GM12892 (cell line): ENCODE results near the gene TPR.

ENCODE experiments used
- DNase-seq: peaks from one replicate; pipeline ENCODE4 v3.0.0; 2011; ENCODE audit not compliant: insufficient read length
- FAIRE-seq: peaks from 2 replicates; lab custom pipeline; 2011; peaks lifted over from hg19 to GRCh38; lab: Jason Lieb, UNC
- POLR2A ChIP-seq: IDR thresholded peaks from 2 replicates; pipeline ENCODE4 v1.6.1; 2011; ENCODE audit warnings: low read depth, low read length, control low read depth
- POLR2AphosphoS5 ChIP-seq: IDR thresholded peaks from 2 replicates; pipeline ENCODE4 v1.6.1; 2011; ENCODE audit warnings: low read depth, low read length, control low read depth
- TAF1 ChIP-seq: IDR thresholded peaks from 2 replicates; pipeline ENCODE4 v1.6.1; 2011; ENCODE audit warnings: low read depth, mild to moderate bottlenecking, control low read depth, low read length, borderline replicate concordance

Gene TPR

DNA sequence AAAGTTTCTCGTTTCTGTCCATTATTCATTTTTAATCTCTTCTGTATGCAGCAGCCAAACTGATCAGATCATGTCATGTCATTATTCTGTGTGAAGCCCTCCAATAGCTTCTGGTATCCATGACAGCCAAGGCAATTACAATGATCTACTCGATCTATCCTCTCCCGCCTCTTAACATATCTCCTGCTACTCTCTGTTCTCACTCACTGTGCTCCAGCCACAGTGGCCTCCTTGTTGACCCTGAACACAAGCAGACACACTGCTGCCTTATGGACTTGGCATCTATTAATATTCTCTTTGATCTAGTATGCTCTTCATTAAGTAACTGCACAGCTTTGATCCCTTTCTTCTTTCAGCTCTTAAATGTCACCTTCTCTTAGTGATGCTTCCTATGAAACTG lies 59.5 kb downstream of the TPR start:
- no peak for TF ChIP-seq TAF1
- no peak for TF ChIP-seq POLR2AphosphoS5
- TF ChIP-seq POLR2A: no peak
- FAIRE-seq (no peak), DNase-seq (no peak)

GRCh38 chr1:186311375-186312051 lies 63.5 kb downstream of the TPR start:
- DNase-seq (no peak), FAIRE-seq (no peak)
- TF ChIP-seq POLR2A (no peak), TAF1 (no peak), POLR2AphosphoS5 (no peak)

GRCh38 chr1:186310307-186310706 lies 64.7 kb downstream of the TPR start:
- FAIRE-seq (no peak), DNase-seq (no peak)
- no peak for TF ChIP-seq POLR2AphosphoS5
- TF ChIP-seq TAF1: no peak
- no peak for TF ChIP-seq POLR2A

- no peak for DNase-seq
- TF ChIP-seq POLR2A (no peak), POLR2AphosphoS5 (no peak), TAF1 (no peak)
- FAIRE-seq: no peak
These were observed 66.6 kb downstream of the TPR start for GRCh38 chr1:186308264-186309060.

DNA sequence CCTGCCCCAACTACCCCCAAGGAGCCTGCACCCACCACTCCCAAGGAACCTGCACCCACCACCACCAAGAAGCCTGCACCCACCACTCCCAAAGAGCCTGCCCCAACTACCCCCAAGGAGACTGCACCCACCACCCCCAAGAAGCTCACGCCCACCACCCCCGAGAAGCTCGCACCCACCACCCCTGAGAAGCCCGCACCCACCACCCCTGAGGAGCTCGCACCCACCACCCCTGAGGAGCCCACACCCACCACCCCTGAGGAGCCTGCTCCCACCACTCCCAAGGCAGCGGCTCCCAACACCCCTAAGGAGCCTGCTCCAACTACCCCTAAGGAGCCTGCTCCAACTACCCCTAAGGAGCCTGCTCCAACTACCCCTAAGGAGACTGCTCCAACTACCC lies 67.6 kb downstream of the TPR start:
- TF ChIP-seq POLR2A (no peak), TAF1 (no peak), POLR2AphosphoS5 (no peak)
- FAIRE-seq: no peak
- DNase-seq: no peak

DNA sequence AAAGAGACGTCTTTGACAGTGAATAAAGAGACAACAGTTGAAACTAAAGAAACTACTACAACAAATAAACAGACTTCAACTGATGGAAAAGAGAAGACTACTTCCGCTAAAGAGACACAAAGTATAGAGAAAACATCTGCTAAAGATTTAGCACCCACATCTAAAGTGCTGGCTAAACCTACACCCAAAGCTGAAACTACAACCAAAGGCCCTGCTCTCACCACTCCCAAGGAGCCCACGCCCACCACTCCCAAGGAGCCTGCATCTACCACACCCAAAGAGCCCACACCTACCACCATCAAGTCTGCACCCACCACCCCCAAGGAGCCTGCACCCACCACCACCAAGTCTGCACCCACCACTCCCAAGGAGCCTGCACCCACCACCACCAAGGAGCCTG lies 68.5 kb downstream of the TPR start:
- TF ChIP-seq POLR2A (no peak), POLR2AphosphoS5 (no peak)
- DNase-seq (no peak), FAIRE-seq (no peak)

- DNase-seq (no peak), FAIRE-seq (no peak)
- TF ChIP-seq POLR2A: no peak
These were observed 69.8 kb downstream of the TPR start for GRCh38 chr1:186304982-186305949.

GRCh38 chr1:186303911-186304310 lies 71.1 kb downstream of the TPR start:
- no peak for DNase-seq
- no peak for FAIRE-seq
- no peak for TF ChIP-seq POLR2A
- TF ChIP-seq TAF1: no peak
- no peak for TF ChIP-seq POLR2AphosphoS5

GRCh38 chr1:186302381-186302920 lies 72.6 kb downstream of the TPR start:
- DNase-seq (no peak), FAIRE-seq (no peak)
- no peak for TF ChIP-seq POLR2AphosphoS5

DNA sequence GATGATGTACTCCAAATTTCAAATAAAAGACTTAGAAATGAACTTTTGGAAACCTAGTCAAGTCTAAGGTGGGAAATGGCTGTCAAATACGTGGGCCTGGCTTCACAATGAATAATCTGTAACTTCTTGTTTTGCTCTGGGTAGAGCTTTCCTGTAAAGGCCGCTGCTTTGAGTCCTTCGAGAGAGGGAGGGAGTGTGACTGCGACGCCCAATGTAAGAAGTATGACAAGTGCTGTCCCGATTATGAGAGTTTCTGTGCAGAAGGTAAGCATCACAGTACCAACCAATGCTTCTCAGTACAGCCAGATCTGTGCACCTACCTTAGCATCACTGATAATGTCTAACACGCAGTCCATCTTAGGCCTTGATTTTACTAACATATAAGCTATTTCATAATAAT lies 73.6 kb downstream of the TPR start:
- no peak for TF ChIP-seq POLR2AphosphoS5
- no peak for TF ChIP-seq POLR2A
- no peak for TF ChIP-seq TAF1
- DNase-seq (no peak), FAIRE-seq (no peak)

- no peak for DNase-seq
- TF ChIP-seq POLR2A (no peak), TAF1 (no peak), POLR2AphosphoS5 (no peak)
- no peak for FAIRE-seq
These were observed 75.0 kb downstream of the TPR start for GRCh38 chr1:186300056-186300455.

- no peak for DNase-seq
- FAIRE-seq: no peak
- TF ChIP-seq POLR2A: no peak
- no peak for TF ChIP-seq TAF1
- TF ChIP-seq POLR2AphosphoS5: no peak
These were observed 75.5 kb downstream of the TPR start for GRCh38 chr1:186299570-186299969.
